Measurements from ENCODE around the gene MZF1.

DNA sequence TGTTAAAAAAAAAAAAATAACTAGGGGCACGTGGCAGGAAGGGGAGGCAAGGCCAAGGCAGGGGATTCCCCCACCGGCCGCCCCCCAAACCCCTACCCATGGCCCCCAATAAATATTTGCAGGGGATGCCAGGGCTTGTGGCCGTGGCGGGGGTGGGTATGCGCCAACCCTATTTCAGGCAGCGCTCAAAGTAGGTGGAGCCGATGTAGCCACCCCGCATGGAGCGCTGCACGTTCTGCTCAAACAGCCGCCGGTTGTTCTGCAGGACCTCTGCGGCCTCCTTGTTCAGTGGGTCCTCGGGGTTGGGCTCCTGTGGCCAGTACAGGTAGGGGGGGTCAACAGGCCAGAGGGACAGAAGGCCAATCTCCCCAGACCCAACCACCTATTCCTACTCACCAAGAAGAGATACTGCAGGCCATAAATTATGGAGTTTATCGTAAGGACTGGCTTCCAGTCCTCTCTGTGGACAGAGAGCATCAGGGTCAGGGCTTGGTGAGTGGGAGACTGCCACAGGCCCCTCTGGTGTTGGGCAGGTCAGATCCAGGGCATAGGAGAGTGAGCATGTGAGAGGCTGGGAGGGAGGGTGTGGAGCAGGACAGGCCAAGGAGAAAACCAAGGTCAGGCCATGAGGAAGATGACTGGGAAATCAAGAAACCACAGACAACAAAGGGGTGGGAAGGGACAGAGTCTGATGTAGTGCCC lies 17.1 kb downstream of the MZF1 start:
- TF ChIP-seq, protein P1, sequence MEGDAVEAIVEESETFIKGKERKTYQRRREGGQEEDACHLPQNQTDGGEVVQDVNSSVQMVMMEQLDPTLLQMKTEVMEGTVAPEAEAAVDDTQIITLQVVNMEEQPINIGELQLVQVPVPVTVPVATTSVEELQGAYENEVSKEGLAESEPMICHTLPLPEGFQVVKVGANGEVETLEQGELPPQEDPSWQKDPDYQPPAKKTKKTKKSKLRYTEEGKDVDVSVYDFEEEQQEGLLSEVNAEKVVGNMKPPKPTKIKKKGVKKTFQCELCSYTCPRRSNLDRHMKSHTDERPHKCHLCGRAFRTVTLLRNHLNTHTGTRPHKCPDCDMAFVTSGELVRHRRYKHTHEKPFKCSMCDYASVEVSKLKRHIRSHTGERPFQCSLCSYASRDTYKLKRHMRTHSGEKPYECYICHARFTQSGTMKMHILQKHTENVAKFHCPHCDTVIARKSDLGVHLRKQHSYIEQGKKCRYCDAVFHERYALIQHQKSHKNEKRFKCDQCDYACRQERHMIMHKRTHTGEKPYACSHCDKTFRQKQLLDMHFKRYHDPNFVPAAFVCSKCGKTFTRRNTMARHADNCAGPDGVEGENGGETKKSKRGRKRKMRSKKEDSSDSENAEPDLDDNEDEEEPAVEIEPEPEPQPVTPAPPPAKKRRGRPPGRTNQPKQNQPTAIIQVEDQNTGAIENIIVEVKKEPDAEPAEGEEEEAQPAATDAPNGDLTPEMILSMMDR (IDR thresholded peaks at IDR 0.05; ENCODE audit: borderline replicate concordance, extremely low read depth, low read length, poor library complexity, severe bottlenecking): no peak
- TF ChIP-seq EZH2 (IDR thresholded peaks at IDR 0.05; ENCODE audit: borderline replicate concordance, low read depth, low read length, severe bottlenecking): no peak
